Measurements from ENCODE around the gene HELQ.

Gene HELQ

DNA sequence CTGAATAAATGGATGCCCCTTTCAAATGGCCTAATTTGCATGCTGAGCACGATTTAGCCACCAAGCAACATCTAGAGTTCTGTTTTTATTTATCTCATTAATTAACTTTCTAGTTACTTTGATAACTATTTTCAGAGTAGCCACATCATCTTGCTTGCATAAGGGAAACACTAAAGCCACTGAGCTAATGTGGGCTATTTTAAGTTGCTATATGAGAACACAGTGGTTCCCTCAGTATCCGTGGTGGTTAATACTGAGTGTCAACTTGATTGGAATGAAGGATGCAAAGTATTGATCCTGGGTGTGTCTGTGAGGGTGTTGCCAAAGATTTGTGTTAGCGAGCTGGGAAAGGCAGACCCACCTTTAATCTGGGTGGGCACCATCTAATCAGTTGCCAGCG lies 95.6 kb downstream of the HELQ start:
- no peak overlapping the region for H3K4me3 ChIP-seq (ENCODE audit: low read length)
- TF ChIP-seq, protein P1, sequence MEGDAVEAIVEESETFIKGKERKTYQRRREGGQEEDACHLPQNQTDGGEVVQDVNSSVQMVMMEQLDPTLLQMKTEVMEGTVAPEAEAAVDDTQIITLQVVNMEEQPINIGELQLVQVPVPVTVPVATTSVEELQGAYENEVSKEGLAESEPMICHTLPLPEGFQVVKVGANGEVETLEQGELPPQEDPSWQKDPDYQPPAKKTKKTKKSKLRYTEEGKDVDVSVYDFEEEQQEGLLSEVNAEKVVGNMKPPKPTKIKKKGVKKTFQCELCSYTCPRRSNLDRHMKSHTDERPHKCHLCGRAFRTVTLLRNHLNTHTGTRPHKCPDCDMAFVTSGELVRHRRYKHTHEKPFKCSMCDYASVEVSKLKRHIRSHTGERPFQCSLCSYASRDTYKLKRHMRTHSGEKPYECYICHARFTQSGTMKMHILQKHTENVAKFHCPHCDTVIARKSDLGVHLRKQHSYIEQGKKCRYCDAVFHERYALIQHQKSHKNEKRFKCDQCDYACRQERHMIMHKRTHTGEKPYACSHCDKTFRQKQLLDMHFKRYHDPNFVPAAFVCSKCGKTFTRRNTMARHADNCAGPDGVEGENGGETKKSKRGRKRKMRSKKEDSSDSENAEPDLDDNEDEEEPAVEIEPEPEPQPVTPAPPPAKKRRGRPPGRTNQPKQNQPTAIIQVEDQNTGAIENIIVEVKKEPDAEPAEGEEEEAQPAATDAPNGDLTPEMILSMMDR (conservative IDR thresholded peaks at IDR 0.05; ENCODE audit: low read depth, low read length) = no peak
- DNase-seq (ENCODE audit: low read depth) = no peak

DNA sequence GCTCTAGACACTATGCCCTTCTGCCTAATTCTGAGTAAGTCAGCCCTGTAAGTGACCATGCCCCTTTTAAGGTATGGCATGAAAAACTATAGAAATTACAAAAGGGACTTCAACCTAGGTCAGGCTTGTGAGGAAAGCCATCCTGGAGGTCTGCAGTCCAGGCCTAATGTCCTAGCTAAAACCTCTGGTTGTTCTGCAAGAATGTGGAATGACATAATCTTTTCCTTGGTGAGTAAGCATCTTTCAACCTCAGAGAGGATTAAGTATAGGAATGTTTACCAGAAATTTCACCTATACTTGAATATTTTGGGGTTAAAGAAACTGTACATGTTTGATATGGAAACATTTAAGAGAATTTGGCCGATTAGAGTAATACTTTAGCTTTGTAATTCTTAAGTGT lies 97.2 kb downstream of the HELQ start:
- DNase-seq (ENCODE audit: low read depth) = peak; percentile 81
- H3K4me3 ChIP-seq (ENCODE audit: low read length) = no peak overlapping the region
- TF ChIP-seq, protein P1 (conservative IDR thresholded peaks at IDR 0.05; ENCODE audit: low read depth, low read length) = no peak

Data from retinal pigment epithelial cell (primary cell).